Ascending aorta (tissue), 2 donors: ENCODE data around the gene NUSAP1. TPM values are rescaled to one million over a fixed set of nuclear protein-coding genes. Genes with fewer than 3 reads are reported as not detected.
"Not testable (repeated sequence)": the region's sequence is repeated elsewhere in the genome, so short reads cannot be mapped to it uniquely, and the experiment has no call there.

Experiments used
- DNase-seq, 2 donors: peaks; one replicate each; pipeline ENCODE4 v3.0.0-alpha.2; 2019; ENCODE audit warnings: low spot score in 2 of 2
- H3K27ac ChIP-seq, 2 donors: fragments of 200-600 bp; sonication (generic); one replicate each; pipeline ENCODE4 v1.5.1; 2016 to 2017; ENCODE audit warnings: mild to moderate bottlenecking in 1 of 2
- H3K27me3 ChIP-seq: fragments of 200-600 bp; sonication (generic); one replicate; pipeline ENCODE4 v1.5.1; 2017
- H3K36me3 ChIP-seq, 2 donors: fragments of 200-600 bp; sonication (generic); one replicate each; pipeline ENCODE4 v1.5.1; 2016
- H3K4me1 ChIP-seq, 2 donors: fragments of 200-600 bp; sonication (generic); one replicate each; pipeline ENCODE4 v1.5.1; 2016 to 2017; ENCODE audit warnings: mild to moderate bottlenecking in 1 of 2
- H3K4me3 ChIP-seq, 2 donors: fragments of 200-600 bp; sonication (generic); one replicate each; pipeline ENCODE4 v1.5.1; 2016 to 2017; ENCODE audit warnings: mild to moderate bottlenecking in 1 of 2
- H3K9me3 ChIP-seq, 2 donors: fragments of 200-600 bp; sonication (generic); one replicate each; pipeline ENCODE4 v1.5.1; 2016
- CTCF ChIP-seq, 3 experiments: fragments of 200-600 bp in 2 of 3; fragments of 450-650 bp in 1 of 3; sonication (generic) in 2 of 3; IDR thresholded peaks; one replicate each; pipeline ENCODE4 v1.5.1; 2016 to 2019; ENCODE audit warnings: antibody characterized with exemption in 3 of 3, mild to moderate bottlenecking in 1 of 3, moderate library complexity in 1 of 3
- intact Hi-C: fragments of 100-400 bp; cut with DNase I; formaldehyde crosslinking; loops from one replicate; pipeline ENCODE4 v1.15.1; 2023
- total RNA-seq: library from RNA; depleted of rRNA; stranded (reverse); fragments of >200 nt; gene quantifications from one replicate; pipeline ENCODE4 v1.1.0, GENCODE V29; 2016

The NUSAP1 gene
- total RNA-seq, 1 donor from 2014 or later, result not detected

- Histone ChIP-seq H3K27ac (no peak overlapping the region), H3K4me3 (no peak overlapping the region), H3K9me3 (no peaks in the 10 kb centered on the region), H3K36me3 (peaks cover 25 to 29% of the 10 kb centered on the region in 2 donors), H3K27me3 (no peaks in the 10 kb centered on the region), H3K4me1 (no peaks in the 10 kb centered on the region)
- no peak for TF ChIP-seq CTCF (IDR thresholded peaks at IDR 0.05)
- intact Hi-C loops, result no loop called here
- DNase-seq, result no peak
These were observed 31.1 kb upstream of the NUSAP1 start for GRCh38 chr15:41301587-41301986.

- no peak overlapping the region for H3K4me3 ChIP-seq
- H3K27me3 ChIP-seq, result no peaks in the 10 kb centered on the region
- H3K4me1 ChIP-seq, result no peaks in the 10 kb centered on the region
- no peaks in the 10 kb centered on the region for H3K9me3 ChIP-seq
- peaks cover 3 to 9% of the 10 kb centered on the region in 2 donors for H3K36me3 ChIP-seq
- DNase-seq, result no peak
- intact Hi-C loops, result no loop called here
- no peak for TF ChIP-seq CTCF (IDR thresholded peaks at IDR 0.05)
- H3K27ac ChIP-seq, result no peak overlapping the region
These were observed 28.4 kb upstream of the NUSAP1 start for GRCh38 chr15:41304149-41304770.

- H3K9me3 ChIP-seq, result no peaks in the 10 kb centered on the region
- no peaks in the 10 kb centered on the region for H3K27me3 ChIP-seq
- no peak for DNase-seq
- H3K4me3 ChIP-seq, result no peak overlapping the region
- H3K27ac ChIP-seq, result no peak overlapping the region
- no peaks in the 10 kb centered on the region for H3K4me1 ChIP-seq
- TF ChIP-seq CTCF (IDR thresholded peaks at IDR 0.05), result no peak
- intact Hi-C loops, result no loop called here
- peaks cover 0 to 7% of the 10 kb centered on the region in 2 donors for H3K36me3 ChIP-seq
These were observed 25.0 kb upstream of the NUSAP1 start for GRCh38 chr15:41307679-41308078.

- no peak for TF ChIP-seq CTCF (IDR thresholded peaks at IDR 0.05)
- intact Hi-C loops, result no loop called here
- no peak for DNase-seq
- Histone ChIP-seq H3K4me1 (no peaks in the 10 kb centered on the region), H3K9me3 (no peaks in the 10 kb centered on the region), H3K4me3 (no peak overlapping the region), H3K27ac (no peak overlapping the region), H3K27me3 (no peaks in the 10 kb centered on the region), H3K36me3 (peaks cover 0 to 7% of the 10 kb centered on the region in 2 donors)
These were observed 23.3 kb upstream of the NUSAP1 start for GRCh38 chr15:41309226-41309905.

GRCh38 chr15:41320805-41321330 is 11.8 kb upstream of the NUSAP1 start:
- H3K27me3 ChIP-seq, H3K4me3 ChIP-seq, H3K4me1 ChIP-seq, DNase-seq, H3K36me3 ChIP-seq, H3K9me3 ChIP-seq, intact Hi-C loops, H3K27ac ChIP-seq: not testable (repeated sequence)

GRCh38 chr15:41323611-41324010 is 9.1 kb upstream of the NUSAP1 start:
- no peak overlapping the region for H3K4me3 ChIP-seq
- H3K36me3 ChIP-seq, result no peaks in the 10 kb centered on the region
- H3K9me3 ChIP-seq, result no peaks in the 10 kb centered on the region
- intact Hi-C loops, result no loop called here
- no peak for TF ChIP-seq CTCF (IDR thresholded peaks at IDR 0.05)
- H3K4me1 ChIP-seq, result no peaks in the 10 kb centered on the region
- no peak for DNase-seq
- no peaks in the 10 kb centered on the region for H3K27me3 ChIP-seq
- H3K27ac ChIP-seq, result no peak overlapping the region
